Activated naive CD4-positive, alpha-beta T cell treated with Interleukin-2 at 50 U/mL for 16 hours (primary cell): ENCODE measurements around the gene CLECL1.

ENCODE experiments used
- DNase-seq: peaks from one replicate; pipeline ENCODE4 v3.0.0-alpha.2; 2020

Gene CLECL1

GRCh38 chr12:9732921-9733461 lies at the start of gene CLECL1:
TSS of gene CLECL1 (minus strand) at chr12:9733097.
- DNase-seq = no peak

GRCh38 chr12:9781360-9781759 lies 48.5 kb upstream of the CLECL1 start:
- DNase-seq = no peak

GRCh38 chr12:9779209-9779608 lies 46.3 kb upstream of the CLECL1 start:
- DNase-seq = no peak

GRCh38 chr12:9776781-9777180 lies 43.9 kb upstream of the CLECL1 start:
- DNase-seq = no peak

- no peak for DNase-seq
Observed at GRCh38 chr12:9773216-9773877, 40.5 kb upstream of the CLECL1 start.

- DNase-seq = no peak
Observed at GRCh38 chr12:9763025-9763424, 30.1 kb upstream of the CLECL1 start.

- no peak for DNase-seq
Observed at GRCh38 chr12:9762369-9762768, 29.5 kb upstream of the CLECL1 start.

GRCh38 chr12:9761419-9761781 lies 28.5 kb upstream of the CLECL1 start:
- DNase-seq = no peak

GRCh38 chr12:9760699-9761418 lies 28.0 kb upstream of the CLECL1 start, which contains the start of gene CD69:
TSS of gene CD69 (minus strand) at chr12:9760901. CDS start at chr12:9760820, 81 bp downstream.
- peak; percentile 82 for DNase-seq

- no peak for DNase-seq
Observed at GRCh38 chr12:9760120-9760519, 27.2 kb upstream of the CLECL1 start.

- no peak for DNase-seq
Observed at GRCh38 chr12:9759694-9760093, 26.8 kb upstream of the CLECL1 start.

- no peak for DNase-seq
Observed at GRCh38 chr12:9758119-9758518, 25.2 kb upstream of the CLECL1 start.

GRCh38 chr12:9757433-9758025 lies 24.6 kb upstream of the CLECL1 start:
- DNase-seq = no peak

- DNase-seq = no peak
Observed at GRCh38 chr12:9756706-9757105, 23.8 kb upstream of the CLECL1 start.

- DNase-seq = no peak
Observed at GRCh38 chr12:9756170-9756569, 23.3 kb upstream of the CLECL1 start.

GRCh38 chr12:9755567-9755966 lies 22.7 kb upstream of the CLECL1 start:
- DNase-seq = no peak

GRCh38 chr12:9755035-9755434 lies 22.1 kb upstream of the CLECL1 start:
- no peak for DNase-seq

- no peak for DNase-seq
Observed at GRCh38 chr12:9754099-9754927, 21.4 kb upstream of the CLECL1 start.

- no peak for DNase-seq
Observed at GRCh38 chr12:9753498-9753897, 20.6 kb upstream of the CLECL1 start.

- no peak for DNase-seq
Observed at GRCh38 chr12:9753073-9753472, 20.2 kb upstream of the CLECL1 start.

GRCh38 chr12:9752145-9752933 lies 19.4 kb upstream of the CLECL1 start:
- DNase-seq = no peak
